Common myeloid progenitor, CD34-positive (primary cell): ENCODE data around the gene ARHGEF2.

Source experiments
- CTCF ChIA-PET: fragments of 350-600 bp; sonication (Branson Sonifier 250); formaldehyde crosslinking; loops from one replicate; lab custom pipeline; 2021; ENCODE audit warnings: antibody characterized with exemption; lab: Charles Lee
- POLR2A ChIA-PET: fragments of 350-600 bp; sonication (Branson Sonifier 250); formaldehyde crosslinking; loops from one replicate; lab custom pipeline; 2021; ENCODE audit warnings: antibody characterized with exemption; lab: Charles Lee
- DNase-seq, 3 donors: peaks; one replicate each; pipeline versions ENCODE4 v3.0.0 to v3.0.0-alpha.2; 2013
- H3K27ac ChIP-seq, 2 experiments: 1 replicate in 1 of 2; 2 replicates in 1 of 2; pipeline ENCODE4 v1.7.0; 2013; ENCODE audit warnings: inconsistent platforms in 2 of 2, low read length in 2 of 2, mild to moderate bottlenecking in 2 of 2, low read depth in 1 of 2, moderate library complexity in 1 of 2; ENCODE audit not compliant: severe bottlenecking in 2 of 2, insufficient read depth in 1 of 2, poor library complexity in 1 of 2
- H3K27me3 ChIP-seq, 5 experiments: replicated peaks in 2 of 5; 1 replicate in 3 of 5; 2 replicates in 2 of 5; pipeline versions ENCODE4 v1.6.1 to v1.7.0; 2013; ENCODE audit warnings: low read length in 4 of 5, mild to moderate bottlenecking in 2 of 5, moderate library complexity in 2 of 5, inconsistent platforms in 1 of 5; ENCODE audit not compliant: insufficient read depth in 5 of 5, control insufficient read depth in 4 of 5
- H3K36me3 ChIP-seq, 4 experiments: 1 replicate in 2 of 4; 2 replicates in 2 of 4; pipeline versions ENCODE4 v1.6.1 to v1.7.0; 2013; ENCODE audit warnings: low read length in 3 of 4, control low read depth in 1 of 4, mild to moderate bottlenecking in 1 of 4; ENCODE audit not compliant: control insufficient read depth in 4 of 4, insufficient read depth in 4 of 4
- H3K4me1 ChIP-seq, 4 experiments: 1 replicate in 3 of 4; 2 replicates in 1 of 4; pipeline versions ENCODE4 v1.6.1 to v1.7.1; 2013; ENCODE audit warnings: low read length in 3 of 4, mild to moderate bottlenecking in 3 of 4, control low read depth in 1 of 4, inconsistent platforms in 1 of 4, moderate library complexity in 1 of 4; ENCODE audit not compliant: control insufficient read depth in 4 of 4, insufficient read depth in 4 of 4; ENCODE audit errors: control extremely low read depth in 1 of 4
- H3K4me3 ChIP-seq, 7 experiments: 1 replicate in 4 of 7; 2 replicates in 3 of 7; pipeline versions ENCODE4 v1.5.1 to v1.7.0; 2013; ENCODE audit warnings: mild to moderate bottlenecking in 7 of 7, low read length in 6 of 7, moderate library complexity in 6 of 7, inconsistent platforms in 2 of 7, low read depth in 2 of 7, control low read depth in 1 of 7; ENCODE audit not compliant: insufficient read depth in 4 of 7, control insufficient read depth in 1 of 7; ENCODE audit errors: extremely low read depth in 1 of 7
- H3K9me3 ChIP-seq, 5 experiments: 1 replicate in 4 of 5; 2 replicates in 1 of 5; pipeline versions ENCODE4 v1.6.1 to v1.7.1; 2013; ENCODE audit warnings: low read length in 4 of 5, mild to moderate bottlenecking in 2 of 5, inconsistent platforms in 1 of 5, low read depth in 1 of 5, moderate library complexity in 1 of 5; ENCODE audit not compliant: control insufficient read depth in 4 of 5, insufficient read depth in 2 of 5; ENCODE audit errors: control extremely low read depth in 1 of 5
- WGBS: methylation state at CpG from one replicate; pipeline ENCODE4 v1.1.5; 2013; ENCODE audit not compliant: insufficient coverage; 5-methylcytosine and 5-hydroxymethylcytosine counted together

ARHGEF2 gene

GRCh38 chr1:155911156-155912055, 66.9 kb downstream of the ARHGEF2 start, which contains the start of gene RIT1:
TSS of gene RIT1 (minus strand) at chr1:155911349. CDS start at chr1:155910761, 588 bp downstream.
- H3K4me3 ChIP-seq = peak within 1 kb of the TSS; percentile 44 to 90 (median 82)
- POLR2A ChIA-PET = no interaction called here
- peaks cover 10 to 22% (median 18%) of the 10 kb centered on the region in 4 experiments for H3K4me1 ChIP-seq
- CTCF ChIA-PET = interaction anchor here (0.7 kb wide), 1 partner anchor 75 kb away, joined by 3 read pairs; no protein-coding TSS in a partner anchor
- WGBS = 5% methylated on average over 23 of the region's 34 CpGs
- peak within 1 kb of the TSS; percentile 74 to 87 for H3K27ac ChIP-seq
- H3K9me3 ChIP-seq = no peaks in the 10 kb centered on the region
- peak; percentile 85 to 88 (median 88) for DNase-seq
- H3K36me3 ChIP-seq = peaks cover 13 to 66% (median 35%) of the 10 kb centered on the region in 4 experiments
- H3K27me3 ChIP-seq = no peaks in the 10 kb centered on the region

- ChIA-PET POLR2A (interaction anchor here (0.6 to 1.5 kb wide), 2 partner anchors 8 to 53 kb away, joined by 3 to 5 read pairs; partner anchors contain the start of gene GON4L), CTCF (no interaction called here)
- H3K4me1 ChIP-seq = peaks cover 10 to 22% (median 18%) of the 10 kb centered on the region in 4 experiments
- peak in 2 of 3 donors; percentile 28 to 44 for DNase-seq
- peaks cover 13 to 62% (median 33%) of the 10 kb centered on the region in 4 experiments for H3K36me3 ChIP-seq
- WGBS = 0% methylated on average over 2 of the region's 11 CpGs
- no peaks in the 10 kb centered on the region for H3K27me3 ChIP-seq
- peak overlapping the region; percentile 74 to 87 for H3K27ac ChIP-seq
- H3K4me3 ChIP-seq = peak overlapping the region; percentile 44 to 90 (median 82)
- H3K9me3 ChIP-seq = no peaks in the 10 kb centered on the region
Measured at GRCh38 chr1:155910621-155911121, 67.7 kb downstream of the ARHGEF2 start.

DNA sequence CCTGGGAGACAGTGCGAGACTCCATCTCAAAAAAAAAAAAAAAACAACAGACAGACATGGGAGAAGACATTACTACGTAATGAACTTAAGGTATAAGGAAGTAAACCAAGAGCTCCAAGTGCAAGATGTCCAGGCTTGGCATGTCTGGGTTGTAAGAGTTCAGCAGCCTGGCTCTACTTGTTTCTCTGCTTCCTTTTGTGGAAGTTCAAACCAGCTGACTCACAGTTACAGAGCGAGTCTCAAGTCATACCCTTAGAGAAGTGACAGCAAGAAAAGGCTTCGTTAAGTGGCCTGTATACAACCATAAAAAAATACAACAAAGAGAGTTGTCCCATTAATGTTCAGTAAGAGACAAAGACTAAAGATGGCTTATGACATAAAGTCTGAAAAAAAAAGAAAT, 68.5 kb downstream of the ARHGEF2 start:
- 8% methylated on average over 1 of the region's 4 CpGs for WGBS
- Histone ChIP-seq H3K4me3 (peak overlapping the region in 6 of 7 experiments; percentile 74 to 90 (median 82)), H3K27me3 (no peaks in the 10 kb centered on the region), H3K36me3 (peaks cover 14 to 60% (median 32%) of the 10 kb centered on the region in 4 experiments), H3K9me3 (no peaks in the 10 kb centered on the region), H3K4me1 (peaks cover 10 to 22% (median 18%) of the 10 kb centered on the region in 4 experiments), H3K27ac (peak overlapping the region in 1 of 2 experiments; percentile 87)
- CTCF ChIA-PET = no interaction called here
- DNase-seq = peak; percentile 76 to 92 (median 90)
- POLR2A ChIA-PET = interaction anchor here (0.5 to 1.5 kb wide), 6 partner anchors 9 to 69 kb away, joined by 3 to 5 read pairs (median 3); partner anchors contain the start of genes GON4L and SYT11

GRCh38 chr1:155904261-155904660, 74.1 kb downstream of the ARHGEF2 start:
- no peaks in the 10 kb centered on the region for H3K4me1 ChIP-seq
- H3K27ac ChIP-seq = no peak overlapping the region
- CTCF ChIA-PET = interaction anchor here (1.1 to 1.7 kb wide), 4 partner anchors 9 to 31 kb away, joined by 3 to 9 read pairs (median 5); no protein-coding TSS in a partner anchor
- H3K9me3 ChIP-seq = no peaks in the 10 kb centered on the region
- H3K4me3 ChIP-seq = no peak overlapping the region
- POLR2A ChIA-PET = interaction anchor here (0.7 to 1.2 kb wide), 3 partner anchors 9 to 14 kb away, joined by 3 to 5 read pairs (median 4); no protein-coding TSS in a partner anchor
- H3K27me3 ChIP-seq = no peaks in the 10 kb centered on the region
- no peak for DNase-seq
- WGBS = 97% methylated on average over 9 of the region's 12 CpGs
- peaks cover 17 to 79% (median 45%) of the 10 kb centered on the region in 4 experiments for H3K36me3 ChIP-seq

DNA sequence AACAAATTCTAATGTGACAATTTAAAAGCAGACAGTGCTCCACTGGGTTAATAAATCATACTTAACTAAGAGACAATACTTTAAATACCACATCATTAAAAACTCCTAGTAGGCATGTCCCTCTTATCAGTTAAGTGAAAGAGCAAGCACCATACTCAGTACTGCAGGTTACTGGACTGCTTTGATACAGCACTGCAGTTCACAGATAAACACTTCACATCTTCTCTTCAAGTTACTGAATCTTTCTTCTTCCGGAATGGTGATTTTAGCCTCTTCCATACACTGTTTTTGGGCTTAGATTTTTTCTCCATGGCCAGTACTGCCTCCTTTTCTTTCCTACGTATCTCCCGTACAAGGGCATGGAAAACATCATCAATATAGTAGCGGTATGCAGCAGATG, 78.2 kb downstream of the ARHGEF2 start:
- H3K4me3 ChIP-seq = no peak overlapping the region
- no peaks in the 10 kb centered on the region for H3K9me3 ChIP-seq
- no peaks in the 10 kb centered on the region for H3K27me3 ChIP-seq
- 100% methylated on average over 1 of the region's 4 CpGs for WGBS
- peaks cover 28 to 68% (median 42%) of the 10 kb centered on the region in 4 experiments for H3K36me3 ChIP-seq
- CTCF ChIA-PET = no interaction called here
- POLR2A ChIA-PET = no interaction called here
- H3K4me1 ChIP-seq = no peaks in the 10 kb centered on the region
- DNase-seq = peak in 2 of 3 donors; percentile 19 to 46
- H3K27ac ChIP-seq = no peak overlapping the region

GRCh38 chr1:155899683-155900082, 78.7 kb downstream of the ARHGEF2 start:
- no peak for DNase-seq
- Histone ChIP-seq H3K36me3 (peaks cover 27 to 63% (median 40%) of the 10 kb centered on the region in 4 experiments), H3K4me3 (no peak overlapping the region), H3K27me3 (no peaks in the 10 kb centered on the region), H3K4me1 (no peaks in the 10 kb centered on the region), H3K9me3 (no peaks in the 10 kb centered on the region), H3K27ac (no peak overlapping the region)
- ChIA-PET CTCF (no interaction called here), POLR2A (interaction anchor here (0.7 kb wide), 1 partner anchor 39 kb away, joined by 3 read pairs; no protein-coding TSS in a partner anchor)
- 100% methylated on average over 2 of the region's 2 CpGs for WGBS
